GM03348 (cell line): ENCODE measurements around the gene DDX6.
A peak's percentile ranks its signal among the peaks of the same experiment; 100 is the strongest.
"Not testable (repeated sequence)": the region's sequence is repeated elsewhere in the genome, so short reads cannot be mapped to it uniquely, and the experiment has no call there.

Source experiments
- DNase-seq: peaks from one replicate; pipeline ENCODE4 v3.0.0; 2012; ENCODE audit warnings: low spot score

Gene DDX6

GRCh38 chr11:118790357-118791110 is 430 bp downstream of the DDX6 start:
- DNase-seq, result peak; percentile 70

GRCh38 chr11:118789501-118790356 is 1.2 kb downstream of the DDX6 start:
- DNase-seq, result peak; percentile 19

GRCh38 chr11:118786657-118787056 is 4.3 kb downstream of the DDX6 start:
- DNase-seq, result no peak

GRCh38 chr11:118785362-118785761 is 5.6 kb downstream of the DDX6 start:
- no peak for DNase-seq

GRCh38 chr11:118783724-118784495 is 7.1 kb downstream of the DDX6 start:
- DNase-seq, result no peak

GRCh38 chr11:118783324-118783723 is 7.6 kb downstream of the DDX6 start:
- not testable (repeated sequence) for DNase-seq

- DNase-seq, result no peak
These were observed 12.1 kb downstream of the DDX6 start for GRCh38 chr11:118778898-118779297.

GRCh38 chr11:118774032-118774431 is 16.9 kb downstream of the DDX6 start:
- DNase-seq, result no peak

GRCh38 chr11:118771547-118772288 is 19.2 kb downstream of the DDX6 start:
- DNase-seq, result no peak

GRCh38 chr11:118768690-118769089 is 22.3 kb downstream of the DDX6 start:
- no peak for DNase-seq

- DNase-seq, result no peak
These were observed 24.9 kb downstream of the DDX6 start for GRCh38 chr11:118766035-118766434.

GRCh38 chr11:118765095-118765691 is 25.8 kb downstream of the DDX6 start:
- not testable (repeated sequence) for DNase-seq

- peak; percentile 8 for DNase-seq
These were observed 27.9 kb downstream of the DDX6 start for GRCh38 chr11:118763041-118763440.

GRCh38 chr11:118761981-118762380 is 29.0 kb downstream of the DDX6 start:
- DNase-seq, result not testable (repeated sequence)

- DNase-seq, result no peak
These were observed 33.0 kb downstream of the DDX6 start for GRCh38 chr11:118757876-118758399.

GRCh38 chr11:118752654-118753053 is 38.3 kb downstream of the DDX6 start:
- no peak for DNase-seq

- DNase-seq, result no peak
These were observed 41.5 kb downstream of the DDX6 start for GRCh38 chr11:118749429-118749828.

GRCh38 chr11:118748056-118748455 is 42.9 kb downstream of the DDX6 start:
- no peak for DNase-seq

GRCh38 chr11:118746988-118747585 is 43.9 kb downstream of the DDX6 start:
- peak; percentile 8 for DNase-seq

GRCh38 chr11:118744046-118744445 is 46.9 kb downstream of the DDX6 start:
- peak; percentile 57 for DNase-seq

- DNase-seq, result no peak
These were observed 48.7 kb downstream of the DDX6 start for GRCh38 chr11:118742304-118742703.
